GM23338 (cell line): ENCODE measurements around the gene GIGYF1. TPM values are rescaled to one million over a fixed set of nuclear protein-coding genes. Genes with fewer than 3 reads are reported as not detected.

Experiments
- ATAC-seq: fragments of 200-7000 bp; cut with Tn5 transposase; 3 replicates; pipeline ENCODE4 v1.9.1; 2020
- DNase-seq: peaks from one replicate; pipeline ENCODE4 v3.0.0-alpha.2; 2015; ENCODE audit warnings: low spot score
- H2AFZ ChIP-seq: fragments of 200-600 bp; sonication (generic); 2 replicates; pipeline ENCODE4 v1.8.0; 2016; ENCODE audit warnings: antibody characterized with exemption, mild to moderate bottlenecking, moderate library complexity
- H3F3A ChIP-seq: fragments of 200-600 bp; sonication (generic); replicated peaks from 2 replicates; pipeline ENCODE4 v1.8.0; 2017; ENCODE audit warnings: antibody characterized with exemption, mixed run types, low read depth
- H3K27ac ChIP-seq: fragments of 200-600 bp; sonication (generic); 2 replicates; pipeline ENCODE4 v1.6.1; 2016; ENCODE audit warnings: low read depth
- H3K27me3 ChIP-seq: fragments of 200-600 bp; sonication (generic); 2 replicates; pipeline ENCODE4 v1.8.0; 2016; ENCODE audit warnings: mild to moderate bottlenecking, mixed run types, moderate library complexity; ENCODE audit not compliant: insufficient read depth
- H3K36me3 ChIP-seq: fragments of 200-600 bp; sonication (generic); 2 replicates; pipeline ENCODE4 v1.8.0; 2016; ENCODE audit warnings: mild to moderate bottlenecking; ENCODE audit not compliant: insufficient read depth
- H3K4me1 ChIP-seq: fragments of 200-600 bp; sonication (generic); 2 replicates; pipeline ENCODE4 v1.8.0; 2016; ENCODE audit warnings: mild to moderate bottlenecking, moderate library complexity; ENCODE audit not compliant: insufficient read depth
- H3K4me2 ChIP-seq: fragments of 200-600 bp; sonication (generic); 2 replicates; pipeline ENCODE4 v1.7.1; 2017; ENCODE audit warnings: mixed run types
- H3K4me3 ChIP-seq: fragments of 200-600 bp; sonication (generic); 2 replicates; pipeline ENCODE4 v1.6.1; 2016; ENCODE audit warnings: mixed run types
- H3K79me2 ChIP-seq: fragments of 200-600 bp; sonication (generic); replicated peaks from 2 replicates; pipeline ENCODE4 v1.8.0; 2017; ENCODE audit warnings: mild to moderate bottlenecking; ENCODE audit not compliant: insufficient read depth
- H3K9me2 ChIP-seq: fragments of 200-600 bp; sonication (generic); 2 replicates; pipeline ENCODE4 v1.8.0; 2017; ENCODE audit not compliant: insufficient read depth
- H4K20me1 ChIP-seq: fragments of 200-600 bp; sonication (generic); replicated peaks from 2 replicates; pipeline ENCODE4 v1.8.0; 2017; ENCODE audit warnings: mild to moderate bottlenecking; ENCODE audit not compliant: insufficient read depth
- H3K27ac Mint-ChIP-seq: 2 replicates; pipeline ENCODE4 v1.8.0; 2020; ENCODE audit warnings: inconsistent platforms, mild to moderate bottlenecking, moderate library complexity, mixed read lengths
- H3K27me3 Mint-ChIP-seq: 3 replicates; pipeline ENCODE4 v1.8.0; 2022; ENCODE audit warnings: low read depth, mild to moderate bottlenecking, moderate library complexity, mixed read lengths, inconsistent platforms; ENCODE audit not compliant: insufficient read depth, poor library complexity
- H3K36me3 Mint-ChIP-seq: 3 replicates; pipeline ENCODE4 v1.8.0; 2021; ENCODE audit warnings: low read depth, mild to moderate bottlenecking, inconsistent platforms, moderate library complexity, mixed read lengths
- H3K4me1 Mint-ChIP-seq: 3 replicates; pipeline ENCODE4 v1.8.0; 2020; ENCODE audit warnings: mild to moderate bottlenecking, inconsistent platforms, mixed read lengths
- H3K4me3 Mint-ChIP-seq: 3 replicates; pipeline ENCODE4 v1.8.0; 2021; ENCODE audit warnings: moderate library complexity, mild to moderate bottlenecking, inconsistent platforms, mixed read lengths
- H3K9me3 Mint-ChIP-seq: 3 replicates; pipeline ENCODE4 v1.8.0; 2020; ENCODE audit warnings: moderate library complexity, mild to moderate bottlenecking, inconsistent platforms, mixed read lengths
- CREB1 ChIP-seq: fragments of 250-450 bp; sonication (Bioruptor Pico); IDR thresholded peaks from 2 replicates; pipeline ENCODE4 v1.5.0; 2020; ENCODE audit warnings: low read depth, mild to moderate bottlenecking, moderate library complexity
- EZH2 ChIP-seq: fragments of 200-600 bp; sonication (generic); IDR thresholded peaks from one replicate; pipeline ENCODE4 v1.8.0; 2017; ENCODE audit warnings: antibody characterized with exemption, mild to moderate bottlenecking, low read depth; ENCODE audit not compliant: unreplicated experiment
- EZH2phosphoT487 ChIP-seq: fragments of 200-600 bp; sonication (generic); IDR thresholded peaks from one replicate; pipeline ENCODE4 v1.8.1; 2018; ENCODE audit warnings: antibody characterized with exemption; ENCODE audit not compliant: unreplicated experiment
- JUNB ChIP-seq: IDR thresholded peaks from one replicate; pipeline ENCODE4 v1.6.1; 2016; ENCODE audit warnings: antibody characterized with exemption; ENCODE audit not compliant: unreplicated experiment
- NANOG ChIP-seq: IDR thresholded peaks from 2 replicates; pipeline ENCODE4 v1.6.1; 2016; ENCODE audit warnings: antibody characterized with exemption, borderline replicate concordance
- POLR2AphosphoS5 ChIP-seq: IDR thresholded peaks from 2 replicates; pipeline ENCODE4 v1.6.1; 2016; ENCODE audit warnings: antibody characterized with exemption, low read depth
- STAT1 ChIP-seq: IDR thresholded peaks from one replicate; pipeline ENCODE4 v1.6.1; 2016; ENCODE audit warnings: antibody characterized with exemption; ENCODE audit not compliant: unreplicated experiment
- ZNF114 ChIP-seq: fragments of 250-450 bp; sonication (Bioruptor Pico); IDR thresholded peaks from 2 replicates; pipeline ENCODE4 v1.5.0; 2020; ENCODE audit warnings: mild to moderate bottlenecking, moderate library complexity
- ZNF331 ChIP-seq: fragments of 250-450 bp; sonication (Bioruptor Pico); IDR thresholded peaks from 2 replicates; pipeline ENCODE4 v1.5.0; 2020; ENCODE audit warnings: low read depth, mild to moderate bottlenecking, moderate library complexity
- polyA plus RNA-seq: library from polyadenylated mRNA; unstranded; fragments of >200 nt; fragmentation: Nextera tagmentation; extraction: Ambion mirVana; gene quantifications from 2 replicates; pipeline ENCODE4 v1.2.1, GENCODE V29; 2016
- total RNA-seq: library from RNA; depleted of rRNA; stranded (reverse); fragments of >200 nt; shearing (Covaris generic); gene quantifications from 2 replicates; pipeline ENCODE4 v1.2.3, GENCODE V29; 2014
- TF ChIP-seq, protein P1 (sequence below): IDR thresholded peaks from 2 replicates; pipeline ENCODE4 v1.6.1; 2016; ENCODE audit warnings: antibody characterized with exemption
- TF ChIP-seq, protein P2 (sequence below), 2 experiments: fragments of 200-600 bp in 1 of 2; sonication (generic) in 1 of 2; conservative IDR thresholded peaks; 2 replicates each; pipeline versions ENCODE4 v1.5.1 to v1.6.1; 2016 to 2017; ENCODE audit warnings: antibody characterized with exemption in 2 of 2, low read depth in 2 of 2, mild to moderate bottlenecking in 2 of 2, moderate library complexity in 1 of 2
- TF ChIP-seq, protein P3 (sequence below): fragments of 250-450 bp; sonication (Bioruptor Pico); IDR thresholded peaks from 2 replicates; pipeline ENCODE4 v1.5.0; 2020; ENCODE audit warnings: mild to moderate bottlenecking, moderate library complexity
- TF ChIP-seq, protein P4 (sequence below): IDR thresholded peaks from one replicate; pipeline ENCODE4 v1.6.1; 2018; ENCODE audit warnings: antibody characterized with exemption; ENCODE audit not compliant: unreplicated experiment

The GIGYF1 gene
- total and polyA plus RNA-seq, 2 experiments from 2014 or later = 40.4 to 69.8 TPM

DNA sequence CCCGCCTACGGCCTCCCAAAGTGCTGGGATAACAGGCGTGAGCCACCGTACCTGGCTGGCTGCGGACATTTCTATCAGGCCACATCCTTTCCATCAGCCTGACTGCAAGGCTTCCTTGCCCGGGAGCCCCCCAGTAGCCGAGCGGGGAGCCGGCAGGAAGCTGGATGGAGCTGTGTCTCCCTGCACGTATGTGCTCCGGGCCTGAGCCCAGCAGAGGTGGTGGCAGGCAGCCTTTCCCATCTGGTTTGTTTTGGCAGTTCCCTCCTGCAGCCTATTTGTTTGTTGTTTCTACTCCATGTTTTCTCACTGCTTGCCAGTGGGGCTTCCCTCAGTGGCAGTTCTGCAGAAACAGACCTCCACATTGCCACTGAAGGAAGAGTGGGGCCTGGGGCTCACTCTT, 17.3 kb upstream of the GIGYF1 start:
- TF ChIP-seq, protein P1, sequence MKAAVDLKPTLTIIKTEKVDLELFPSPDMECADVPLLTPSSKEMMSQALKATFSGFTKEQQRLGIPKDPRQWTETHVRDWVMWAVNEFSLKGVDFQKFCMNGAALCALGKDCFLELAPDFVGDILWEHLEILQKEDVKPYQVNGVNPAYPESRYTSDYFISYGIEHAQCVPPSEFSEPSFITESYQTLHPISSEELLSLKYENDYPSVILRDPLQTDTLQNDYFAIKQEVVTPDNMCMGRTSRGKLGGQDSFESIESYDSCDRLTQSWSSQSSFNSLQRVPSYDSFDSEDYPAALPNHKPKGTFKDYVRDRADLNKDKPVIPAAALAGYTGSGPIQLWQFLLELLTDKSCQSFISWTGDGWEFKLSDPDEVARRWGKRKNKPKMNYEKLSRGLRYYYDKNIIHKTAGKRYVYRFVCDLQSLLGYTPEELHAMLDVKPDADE = no peak
- TF ChIP-seq CREB1 (no peak), JUNB (no peak), STAT1 (no peak), ZNF331 (CRISPR knock-in tag) (no peak), NANOG (no peak), EZH2phosphoT487 (no peak), EZH2 (no peak), POLR2AphosphoS5 (no peak), ZNF114 (CRISPR knock-in tag) (no peak)
- TF ChIP-seq, protein P2, sequence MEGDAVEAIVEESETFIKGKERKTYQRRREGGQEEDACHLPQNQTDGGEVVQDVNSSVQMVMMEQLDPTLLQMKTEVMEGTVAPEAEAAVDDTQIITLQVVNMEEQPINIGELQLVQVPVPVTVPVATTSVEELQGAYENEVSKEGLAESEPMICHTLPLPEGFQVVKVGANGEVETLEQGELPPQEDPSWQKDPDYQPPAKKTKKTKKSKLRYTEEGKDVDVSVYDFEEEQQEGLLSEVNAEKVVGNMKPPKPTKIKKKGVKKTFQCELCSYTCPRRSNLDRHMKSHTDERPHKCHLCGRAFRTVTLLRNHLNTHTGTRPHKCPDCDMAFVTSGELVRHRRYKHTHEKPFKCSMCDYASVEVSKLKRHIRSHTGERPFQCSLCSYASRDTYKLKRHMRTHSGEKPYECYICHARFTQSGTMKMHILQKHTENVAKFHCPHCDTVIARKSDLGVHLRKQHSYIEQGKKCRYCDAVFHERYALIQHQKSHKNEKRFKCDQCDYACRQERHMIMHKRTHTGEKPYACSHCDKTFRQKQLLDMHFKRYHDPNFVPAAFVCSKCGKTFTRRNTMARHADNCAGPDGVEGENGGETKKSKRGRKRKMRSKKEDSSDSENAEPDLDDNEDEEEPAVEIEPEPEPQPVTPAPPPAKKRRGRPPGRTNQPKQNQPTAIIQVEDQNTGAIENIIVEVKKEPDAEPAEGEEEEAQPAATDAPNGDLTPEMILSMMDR (conservative IDR thresholded peaks at IDR 0.05; ENCODE audit: low read depth in 2 of 2) = no peak
- TF ChIP-seq, protein P3, sequence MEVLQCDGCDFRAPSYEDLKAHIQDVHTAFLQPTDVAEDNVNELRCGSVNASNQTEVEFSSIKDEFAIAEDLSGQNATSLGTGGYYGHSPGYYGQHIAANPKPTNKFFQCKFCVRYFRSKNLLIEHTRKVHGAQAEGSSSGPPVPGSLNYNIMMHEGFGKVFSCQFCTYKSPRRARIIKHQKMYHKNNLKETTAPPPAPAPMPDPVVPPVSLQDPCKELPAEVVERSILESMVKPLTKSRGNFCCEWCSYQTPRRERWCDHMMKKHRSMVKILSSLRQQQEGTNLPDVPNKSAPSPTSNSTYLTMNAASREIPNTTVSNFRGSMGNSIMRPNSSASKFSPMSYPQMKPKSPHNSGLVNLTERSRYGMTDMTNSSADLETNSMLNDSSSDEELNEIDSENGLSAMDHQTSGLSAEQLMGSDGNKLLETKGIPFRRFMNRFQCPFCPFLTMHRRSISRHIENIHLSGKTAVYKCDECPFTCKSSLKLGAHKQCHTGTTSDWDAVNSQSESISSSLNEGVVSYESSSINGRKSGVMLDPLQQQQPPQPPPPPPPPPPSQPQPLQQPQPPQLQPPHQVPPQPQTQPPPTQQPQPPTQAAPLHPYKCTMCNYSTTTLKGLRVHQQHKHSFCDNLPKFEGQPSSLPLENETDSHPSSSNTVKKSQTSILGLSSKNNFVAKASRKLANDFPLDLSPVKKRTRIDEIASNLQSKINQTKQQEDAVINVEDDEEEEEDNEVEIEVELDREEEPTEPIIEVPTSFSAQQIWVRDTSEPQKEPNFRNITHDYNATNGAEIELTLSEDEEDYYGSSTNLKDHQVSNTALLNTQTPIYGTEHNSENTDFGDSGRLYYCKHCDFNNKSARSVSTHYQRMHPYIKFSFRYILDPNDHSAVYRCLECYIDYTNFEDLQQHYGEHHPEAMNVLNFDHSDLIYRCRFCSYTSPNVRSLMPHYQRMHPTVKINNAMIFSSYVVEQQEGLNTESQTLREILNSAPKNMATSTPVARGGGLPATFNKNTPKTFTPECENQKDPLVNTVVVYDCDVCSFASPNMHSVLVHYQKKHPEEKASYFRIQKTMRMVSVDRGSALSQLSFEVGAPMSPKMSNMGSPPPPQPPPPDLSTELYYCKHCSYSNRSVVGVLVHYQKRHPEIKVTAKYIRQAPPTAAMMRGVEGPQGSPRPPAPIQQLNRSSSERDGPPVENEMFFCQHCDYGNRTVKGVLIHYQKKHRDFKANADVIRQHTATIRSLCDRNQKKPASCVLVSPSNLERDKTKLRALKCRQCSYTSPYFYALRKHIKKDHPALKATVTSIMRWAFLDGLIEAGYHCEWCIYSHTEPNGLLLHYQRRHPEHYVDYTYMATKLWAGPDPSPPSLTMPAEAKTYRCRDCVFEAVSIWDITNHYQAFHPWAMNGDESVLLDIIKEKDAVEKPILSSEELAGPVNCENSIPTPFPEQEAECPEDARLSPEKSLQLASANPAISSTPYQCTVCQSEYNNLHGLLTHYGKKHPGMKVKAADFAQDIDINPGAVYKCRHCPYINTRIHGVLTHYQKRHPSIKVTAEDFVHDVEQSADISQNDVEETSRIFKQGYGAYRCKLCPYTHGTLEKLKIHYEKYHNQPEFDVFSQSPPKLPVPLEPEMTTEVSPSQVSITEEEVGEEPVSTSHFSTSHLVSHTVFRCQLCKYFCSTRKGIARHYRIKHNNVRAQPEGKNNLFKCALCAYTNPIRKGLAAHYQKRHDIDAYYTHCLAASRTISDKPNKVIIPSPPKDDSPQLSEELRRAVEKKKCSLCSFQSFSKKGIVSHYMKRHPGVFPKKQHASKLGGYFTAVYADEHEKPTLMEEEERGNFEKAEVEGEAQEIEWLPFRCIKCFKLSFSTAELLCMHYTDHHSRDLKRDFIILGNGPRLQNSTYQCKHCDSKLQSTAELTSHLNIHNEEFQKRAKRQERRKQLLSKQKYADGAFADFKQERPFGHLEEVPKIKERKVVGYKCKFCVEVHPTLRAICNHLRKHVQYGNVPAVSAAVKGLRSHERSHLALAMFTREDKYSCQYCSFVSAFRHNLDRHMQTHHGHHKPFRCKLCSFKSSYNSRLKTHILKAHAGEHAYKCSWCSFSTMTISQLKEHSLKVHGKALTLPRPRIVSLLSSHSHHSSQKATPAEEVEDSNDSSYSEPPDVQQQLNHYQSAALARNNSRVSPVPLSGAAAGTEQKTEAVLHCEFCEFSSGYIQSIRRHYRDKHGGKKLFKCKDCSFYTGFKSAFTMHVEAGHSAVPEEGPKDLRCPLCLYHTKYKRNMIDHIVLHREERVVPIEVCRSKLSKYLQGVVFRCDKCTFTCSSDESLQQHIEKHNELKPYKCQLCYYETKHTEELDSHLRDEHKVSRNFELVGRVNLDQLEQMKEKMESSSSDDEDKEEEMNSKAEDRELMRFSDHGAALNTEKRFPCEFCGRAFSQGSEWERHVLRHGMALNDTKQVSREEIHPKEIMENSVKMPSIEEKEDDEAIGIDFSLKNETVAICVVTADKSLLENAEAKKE (CRISPR knock-in tag) = no peak
- TF ChIP-seq, protein P4, sequence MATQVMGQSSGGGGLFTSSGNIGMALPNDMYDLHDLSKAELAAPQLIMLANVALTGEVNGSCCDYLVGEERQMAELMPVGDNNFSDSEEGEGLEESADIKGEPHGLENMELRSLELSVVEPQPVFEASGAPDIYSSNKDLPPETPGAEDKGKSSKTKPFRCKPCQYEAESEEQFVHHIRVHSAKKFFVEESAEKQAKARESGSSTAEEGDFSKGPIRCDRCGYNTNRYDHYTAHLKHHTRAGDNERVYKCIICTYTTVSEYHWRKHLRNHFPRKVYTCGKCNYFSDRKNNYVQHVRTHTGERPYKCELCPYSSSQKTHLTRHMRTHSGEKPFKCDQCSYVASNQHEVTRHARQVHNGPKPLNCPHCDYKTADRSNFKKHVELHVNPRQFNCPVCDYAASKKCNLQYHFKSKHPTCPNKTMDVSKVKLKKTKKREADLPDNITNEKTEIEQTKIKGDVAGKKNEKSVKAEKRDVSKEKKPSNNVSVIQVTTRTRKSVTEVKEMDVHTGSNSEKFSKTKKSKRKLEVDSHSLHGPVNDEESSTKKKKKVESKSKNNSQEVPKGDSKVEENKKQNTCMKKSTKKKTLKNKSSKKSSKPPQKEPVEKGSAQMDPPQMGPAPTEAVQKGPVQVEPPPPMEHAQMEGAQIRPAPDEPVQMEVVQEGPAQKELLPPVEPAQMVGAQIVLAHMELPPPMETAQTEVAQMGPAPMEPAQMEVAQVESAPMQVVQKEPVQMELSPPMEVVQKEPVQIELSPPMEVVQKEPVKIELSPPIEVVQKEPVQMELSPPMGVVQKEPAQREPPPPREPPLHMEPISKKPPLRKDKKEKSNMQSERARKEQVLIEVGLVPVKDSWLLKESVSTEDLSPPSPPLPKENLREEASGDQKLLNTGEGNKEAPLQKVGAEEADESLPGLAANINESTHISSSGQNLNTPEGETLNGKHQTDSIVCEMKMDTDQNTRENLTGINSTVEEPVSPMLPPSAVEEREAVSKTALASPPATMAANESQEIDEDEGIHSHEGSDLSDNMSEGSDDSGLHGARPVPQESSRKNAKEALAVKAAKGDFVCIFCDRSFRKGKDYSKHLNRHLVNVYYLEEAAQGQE = no peak
- 0 out of 3 replicates have a peak, but pooled peaks have one; percentile 13 for ATAC-seq
- no peaks in the 10 kb centered on the region for H3K27me3 ChIP-seq
- H3K4me3 ChIP-seq = no peak overlapping the region
- H3K4me2 ChIP-seq = no peak overlapping the region
- peaks cover 18% of the 10 kb centered on the region for H3K79me2 ChIP-seq
- Mint-ChIP-seq H3K9me3 (no peaks in the 10 kb centered on the region), H3K27me3 (peaks cover 2% of the 10 kb centered on the region), H3K27ac (no peak overlapping the region), H3K4me1 (peaks cover 9% of the 10 kb centered on the region), H3K4me3 (no peak overlapping the region), H3K36me3 (peaks cover 20% of the 10 kb centered on the region)
- DNase-seq = no peak
- peaks cover 8% of the 10 kb centered on the region for H3K36me3 ChIP-seq
- H3K9me2 ChIP-seq = no peaks in the 10 kb centered on the region
- H3F3A ChIP-seq = 0 out of 2 replicates have a peak, but pooled peaks cover 9% of the 10 kb centered on the region
- no peak overlapping the region for H3K27ac ChIP-seq
- H2AFZ ChIP-seq = no peak overlapping the region
- peaks cover 12% of the 10 kb centered on the region for H4K20me1 ChIP-seq
- no peaks in the 10 kb centered on the region; the same call in 1 of the 2 replicates for H3K4me1 ChIP-seq
